KMS-11 (cell line): ENCODE results near the gene TIGD3.

Experiments
- H2AFZ ChIP-seq: fragments of 200-600 bp; sonication (generic); 2 replicates; pipeline ENCODE4 v1.6.1; 2016; ENCODE audit warnings: antibody characterized with exemption, mixed run types, low read depth
- H3K27ac ChIP-seq: fragments of 200-600 bp; sonication (generic); 2 replicates; pipeline ENCODE4 v1.6.1; 2016; ENCODE audit warnings: mild to moderate bottlenecking, mixed run types
- H3K27me3 ChIP-seq: fragments of 200-600 bp; sonication (generic); 2 replicates; pipeline ENCODE4 v1.6.1; 2017; ENCODE audit warnings: mild to moderate bottlenecking, low read depth, mixed run types, moderate library complexity; ENCODE audit not compliant: insufficient read depth
- H3K36me3 ChIP-seq: fragments of 200-600 bp; sonication (generic); 2 replicates; pipeline ENCODE4 v1.6.1; 2017; ENCODE audit warnings: mild to moderate bottlenecking, mixed run types; ENCODE audit not compliant: insufficient read depth
- H3K4me1 ChIP-seq: fragments of 200-600 bp; sonication (generic); 2 replicates; pipeline ENCODE4 v1.6.1; 2016; ENCODE audit warnings: mild to moderate bottlenecking, low read depth, mixed run types; ENCODE audit not compliant: poor library complexity, severe bottlenecking
- H3K4me2 ChIP-seq: fragments of 200-600 bp; sonication (generic); 2 replicates; pipeline ENCODE4 v1.7.0; 2016; ENCODE audit warnings: mild to moderate bottlenecking, mixed run types
- H3K4me3 ChIP-seq: fragments of 200-600 bp; sonication (generic); IDR thresholded peaks from 2 replicates; pipeline ENCODE4 v1.6.1; 2017; ENCODE audit warnings: low read depth, low read length, mixed read lengths; ENCODE audit not compliant: insufficient read depth
- H3K79me2 ChIP-seq: fragments of 200-600 bp; sonication (generic); 2 replicates; pipeline ENCODE4 v1.6.1; 2016; ENCODE audit warnings: low read depth, mixed run types; ENCODE audit not compliant: insufficient read depth
- H3K9ac ChIP-seq: fragments of 200-600 bp; sonication (generic); 2 replicates; pipeline ENCODE4 v1.6.1; 2016; ENCODE audit warnings: mild to moderate bottlenecking, mixed run types
- H4K20me1 ChIP-seq: fragments of 200-600 bp; sonication (generic); 2 replicates; pipeline ENCODE4 v1.6.1; 2016; ENCODE audit warnings: mild to moderate bottlenecking, mixed run types; ENCODE audit not compliant: insufficient read depth
- TF ChIP-seq, protein P1 (sequence below): fragments of 200-600 bp; sonication (generic); conservative IDR thresholded peaks from 2 replicates; pipeline ENCODE4 v1.6.1; 2017; ENCODE audit warnings: low read depth, mild to moderate bottlenecking, antibody characterized with exemption, low read length, moderate library complexity, mixed read lengths

Gene TIGD3

DNA sequence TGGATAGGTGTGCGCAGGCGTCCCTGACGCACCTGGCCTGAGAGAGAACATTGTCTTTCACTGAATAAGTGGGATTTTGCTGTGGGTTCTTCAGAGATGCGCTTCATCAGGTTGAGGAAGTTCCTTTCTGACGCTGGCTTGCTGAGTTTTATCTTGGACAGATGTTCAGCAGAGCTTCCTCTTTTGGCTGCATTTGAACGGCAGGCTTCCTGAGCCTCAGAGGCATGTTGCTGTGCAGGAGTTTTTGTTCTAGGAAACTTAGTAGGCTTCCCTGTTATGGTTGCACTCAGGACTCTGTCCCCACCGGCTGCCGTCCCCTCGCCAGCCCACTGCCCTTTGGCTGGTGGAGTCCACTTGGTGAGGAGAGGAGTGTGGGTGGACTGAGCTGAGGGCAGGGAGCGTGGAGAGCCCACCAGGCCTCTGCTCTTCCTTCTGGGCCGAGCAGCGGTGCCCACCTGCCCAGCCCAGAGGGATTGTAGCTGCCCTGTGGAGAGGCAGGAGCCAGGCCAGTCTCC, 49.1 kb downstream of the TIGD3 start:
- H4K20me1 ChIP-seq: no peaks in the 10 kb centered on the region
- H3K4me1 ChIP-seq: no peaks in the 10 kb centered on the region
- H3K27ac ChIP-seq: no peak overlapping the region
- no peak overlapping the region for H3K4me2 ChIP-seq
- no peaks in the 10 kb centered on the region for H3K27me3 ChIP-seq
- H2AFZ ChIP-seq: no peak overlapping the region
- no peaks in the 10 kb centered on the region for H3K79me2 ChIP-seq
- TF ChIP-seq, protein P1, sequence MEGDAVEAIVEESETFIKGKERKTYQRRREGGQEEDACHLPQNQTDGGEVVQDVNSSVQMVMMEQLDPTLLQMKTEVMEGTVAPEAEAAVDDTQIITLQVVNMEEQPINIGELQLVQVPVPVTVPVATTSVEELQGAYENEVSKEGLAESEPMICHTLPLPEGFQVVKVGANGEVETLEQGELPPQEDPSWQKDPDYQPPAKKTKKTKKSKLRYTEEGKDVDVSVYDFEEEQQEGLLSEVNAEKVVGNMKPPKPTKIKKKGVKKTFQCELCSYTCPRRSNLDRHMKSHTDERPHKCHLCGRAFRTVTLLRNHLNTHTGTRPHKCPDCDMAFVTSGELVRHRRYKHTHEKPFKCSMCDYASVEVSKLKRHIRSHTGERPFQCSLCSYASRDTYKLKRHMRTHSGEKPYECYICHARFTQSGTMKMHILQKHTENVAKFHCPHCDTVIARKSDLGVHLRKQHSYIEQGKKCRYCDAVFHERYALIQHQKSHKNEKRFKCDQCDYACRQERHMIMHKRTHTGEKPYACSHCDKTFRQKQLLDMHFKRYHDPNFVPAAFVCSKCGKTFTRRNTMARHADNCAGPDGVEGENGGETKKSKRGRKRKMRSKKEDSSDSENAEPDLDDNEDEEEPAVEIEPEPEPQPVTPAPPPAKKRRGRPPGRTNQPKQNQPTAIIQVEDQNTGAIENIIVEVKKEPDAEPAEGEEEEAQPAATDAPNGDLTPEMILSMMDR: no peak
- no peak overlapping the region for H3K4me3 ChIP-seq
- H3K36me3 ChIP-seq: no peaks in the 10 kb centered on the region; the same call in 1 of the 2 replicates
- H3K9ac ChIP-seq: no peak overlapping the region

DNA sequence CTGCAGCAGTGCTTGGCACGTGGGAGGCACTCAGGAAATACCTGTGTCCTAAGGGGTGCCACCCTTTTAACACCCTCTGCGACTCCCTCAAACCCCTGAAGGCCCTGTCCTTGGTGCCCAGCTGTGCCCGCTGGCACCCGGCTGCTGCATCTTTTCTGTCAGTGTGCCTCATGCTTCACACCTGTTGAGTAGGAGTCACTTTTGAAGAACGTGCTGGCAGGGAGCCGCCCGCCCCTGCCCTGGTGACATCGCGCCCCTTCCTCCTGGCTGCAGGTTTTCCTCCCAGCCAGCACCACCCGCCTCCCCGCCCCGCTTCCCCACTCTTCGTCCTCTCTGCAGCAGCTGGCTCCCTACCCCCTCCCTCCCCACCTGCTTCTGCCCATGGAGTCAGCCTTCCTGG, 49.7 kb downstream of the TIGD3 start:
- Histone ChIP-seq H3K36me3 (no peaks in the 10 kb centered on the region; the same call in 1 of the 2 replicates), H3K79me2 (no peaks in the 10 kb centered on the region), H3K4me2 (no peak overlapping the region), H4K20me1 (no peaks in the 10 kb centered on the region), H3K27me3 (no peaks in the 10 kb centered on the region), H3K9ac (no peak overlapping the region), H3K4me3 (no peak overlapping the region), H2AFZ (no peak overlapping the region), H3K4me1 (no peaks in the 10 kb centered on the region), H3K27ac (no peak overlapping the region)
- TF ChIP-seq, protein P1: no peak

DNA sequence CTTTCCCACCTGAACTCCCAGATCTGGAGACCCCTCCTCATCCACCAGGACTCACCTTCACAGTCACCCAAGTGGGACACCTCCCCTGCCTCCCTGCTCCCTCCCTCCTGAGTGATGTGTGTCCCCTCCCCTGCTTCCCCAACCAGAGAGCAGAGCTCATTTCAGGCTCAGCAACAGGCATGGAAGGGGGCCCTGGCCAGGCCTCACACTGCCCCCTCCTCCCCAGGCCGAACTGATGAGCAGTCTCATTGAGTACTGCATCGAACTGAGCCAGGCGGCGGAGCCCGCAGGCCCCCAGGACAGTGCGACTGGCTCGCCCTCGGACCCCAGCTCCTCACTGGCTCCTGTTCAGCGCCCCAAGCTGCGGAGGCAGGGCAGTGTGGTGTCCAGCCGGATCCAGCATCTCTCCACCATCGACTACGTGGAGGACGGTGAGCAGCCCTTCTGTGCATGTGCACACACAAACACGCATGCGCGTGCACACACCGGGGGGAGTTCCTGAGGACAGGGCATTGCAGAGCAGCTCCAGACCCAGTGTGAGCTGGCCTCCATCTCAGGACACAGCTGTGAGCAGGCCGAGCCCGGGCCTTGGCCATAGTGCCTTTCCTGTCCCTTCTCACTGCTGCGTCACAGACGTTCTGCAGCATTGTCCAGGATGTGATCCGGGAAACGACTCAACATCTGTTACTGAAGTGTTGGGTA, 50.2 kb downstream of the TIGD3 start:
- H3K27ac ChIP-seq: no peak overlapping the region

More for the DNA sequence above, 50.2 kb downstream of the TIGD3 start:
- Histone ChIP-seq H3K36me3 (no peaks in the 10 kb centered on the region; the same call in 1 of the 2 replicates), H3K27me3 (no peaks in the 10 kb centered on the region), H2AFZ (no peak overlapping the region), H3K4me1 (no peaks in the 10 kb centered on the region), H3K4me2 (no peak overlapping the region), H3K9ac (no peak overlapping the region), H3K79me2 (no peaks in the 10 kb centered on the region), H4K20me1 (no peaks in the 10 kb centered on the region), H3K4me3 (no peak overlapping the region)
- TF ChIP-seq, protein P1: no peak
